NCI-H2196 treated with DMSO at 0.1 percent for 48 hours (cell line): ENCODE data around the gene VEPH1.
A peak's percentile ranks its signal among the peaks of the same experiment; 100 is the strongest.

ENCODE experiments used
- DNase-seq: peaks from one replicate; lab custom pipeline; 2025; ENCODE audit not compliant: unreplicated experiment; lab: John Stamatoyannopoulos, UW

The VEPH1 gene

GRCh38 chr3:157502916-157503595 is at the start of gene VEPH1:
Gene VEPH1 (minus strand): TSS chr3:157503416. CDS start chr3:157495349, 8,067 bp downstream.
- no peak for DNase-seq

GRCh38 chr3:157551961-157552360 is 48.7 kb upstream of the VEPH1 start:
- DNase-seq, result no peak

GRCh38 chr3:157549498-157549897 is 46.3 kb upstream of the VEPH1 start:
- no peak for DNase-seq

GRCh38 chr3:157544501-157545130 is 41.4 kb upstream of the VEPH1 start:
- no peak for DNase-seq

- no peak for DNase-seq
Measured at GRCh38 chr3:157543501-157544035, 40.4 kb upstream of the VEPH1 start.

- no peak for DNase-seq
Measured at GRCh38 chr3:157542711-157543500, 39.7 kb upstream of the VEPH1 start.

GRCh38 chr3:157541506-157542236 is 38.5 kb upstream of the VEPH1 start:
- DNase-seq, result no peak

GRCh38 chr3:157540656-157541055 is 37.4 kb upstream of the VEPH1 start:
- DNase-seq, result no peak

- DNase-seq, result no peak
Measured at GRCh38 chr3:157535667-157536066, 32.5 kb upstream of the VEPH1 start.

- DNase-seq, result no peak
Measured at GRCh38 chr3:157534725-157535161, 31.5 kb upstream of the VEPH1 start.

GRCh38 chr3:157533298-157534070 is 30.3 kb upstream of the VEPH1 start:
- DNase-seq, result no peak

- DNase-seq, result peak; percentile 77
Measured at GRCh38 chr3:157532529-157533297, 29.5 kb upstream of the VEPH1 start.

GRCh38 chr3:157531771-157532170 is 28.6 kb upstream of the VEPH1 start:
- DNase-seq, result no peak

GRCh38 chr3:157531301-157531660 is 28.1 kb upstream of the VEPH1 start:
- DNase-seq, result no peak

- no peak for DNase-seq
Measured at GRCh38 chr3:157530637-157531300, 27.6 kb upstream of the VEPH1 start.

GRCh38 chr3:157529751-157530150 is 26.5 kb upstream of the VEPH1 start:
- no peak for DNase-seq

- no peak for DNase-seq
Measured at GRCh38 chr3:157529085-157529484, 25.9 kb upstream of the VEPH1 start.

GRCh38 chr3:157527131-157527881 is 24.1 kb upstream of the VEPH1 start:
- no peak for DNase-seq
